HG02870 (cell line): ENCODE measurements around the gene TCEAL7.

ENCODE experiments used
- ATAC-seq: cut with Tn5 transposase; IDR thresholded peaks from one replicate; pipeline ENCODE4 v1.9.1; 2021; ENCODE audit warnings: mild to moderate bottlenecking, moderate library complexity; ENCODE audit not compliant: unreplicated experiment

Gene TCEAL7

GRCh38 chrX:103363046-103363445 is 33.0 kb downstream of the TCEAL7 start:
- ATAC-seq: no peak

GRCh38 chrX:103367502-103367901 is 37.5 kb downstream of the TCEAL7 start:
- no peak for ATAC-seq

GRCh38 chrX:103369479-103369878 is 39.4 kb downstream of the TCEAL7 start:
- no peak for ATAC-seq

- no peak for ATAC-seq
Observed at GRCh38 chrX:103372886-103373285, 42.8 kb downstream of the TCEAL7 start.

- no peak for ATAC-seq
Observed at GRCh38 chrX:103373581-103373980, 43.5 kb downstream of the TCEAL7 start.

GRCh38 chrX:103376118-103376978 is 46.3 kb downstream of the TCEAL7 start, which contains the start of gene BEX3:
Gene BEX3, plus strand, starts transcription at chrX:103376538. Its CDS starts 984 bp downstream, at chrX:103377522.
- ATAC-seq: no peak

- ATAC-seq: no peak
Observed at GRCh38 chrX:103376979-103377324, 46.9 kb downstream of the TCEAL7 start.

- ATAC-seq: no peak
Observed at GRCh38 chrX:103378990-103379389, 49.0 kb downstream of the TCEAL7 start.
